GM18867 (cell line): ENCODE results near the gene RAD9A.

Experiments
- ATAC-seq: cut with Tn5 transposase; IDR thresholded peaks from one replicate; pipeline ENCODE4 v1.9.1; 2021; ENCODE audit warnings: mild to moderate bottlenecking, moderate library complexity; ENCODE audit not compliant: unreplicated experiment

The RAD9A gene

GRCh38 chr11:67391304-67392182, at the start of gene RAD9A:
TSS of gene RAD9A (plus strand) at chr11:67391986. CDS start at chr11:67392045, 59 bp downstream.
- ATAC-seq: peak; percentile 58

DNA sequence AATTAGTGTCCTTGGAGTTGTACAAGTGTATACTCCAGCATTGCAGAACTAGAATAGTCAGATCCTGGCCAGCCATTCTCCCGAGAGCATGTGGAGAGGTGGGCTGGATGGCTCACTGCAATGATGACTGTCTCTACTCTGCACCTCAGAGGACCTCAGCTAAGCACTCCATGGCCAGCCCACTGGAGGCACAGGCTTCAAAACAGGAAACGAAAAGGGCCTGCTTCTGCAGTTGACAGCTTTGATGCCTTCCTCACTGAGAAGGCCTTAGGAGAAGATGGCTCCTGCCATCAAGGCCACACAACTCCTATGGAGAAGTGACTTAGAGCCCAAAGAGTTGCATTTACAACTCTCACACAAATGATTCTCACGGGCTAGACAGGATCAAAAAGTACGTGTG, 47.5 kb upstream of the RAD9A start:
- no peak for ATAC-seq

GRCh38 chr11:67345247-67345919, 46.4 kb upstream of the RAD9A start:
- no peak for ATAC-seq

GRCh38 chr11:67345920-67346819, 45.6 kb upstream of the RAD9A start:
- ATAC-seq: no peak

- no peak for ATAC-seq
These were observed 43.6 kb upstream of the RAD9A start for GRCh38 chr11:67347964-67348749.

GRCh38 chr11:67349036-67349435, 42.8 kb upstream of the RAD9A start:
- no peak for ATAC-seq

DNA sequence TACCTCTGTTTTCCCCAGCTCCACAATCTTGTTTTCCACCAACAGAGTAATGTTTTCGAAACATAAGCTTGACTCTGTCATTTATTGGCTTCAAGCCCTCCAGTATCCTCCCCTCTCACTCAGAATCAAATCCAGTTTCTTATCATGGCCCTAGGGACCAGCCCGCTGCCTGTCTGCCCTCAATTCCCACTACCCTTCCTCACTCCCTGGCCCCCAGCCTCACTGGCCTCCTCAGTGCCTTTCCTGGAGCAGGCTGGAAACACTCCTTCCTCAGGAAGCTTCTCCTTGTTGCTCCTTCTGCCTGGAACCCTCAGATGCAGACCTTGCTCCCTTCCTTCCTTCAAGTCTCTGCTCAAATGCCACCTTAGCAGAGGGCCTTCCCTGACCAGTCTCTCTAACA, 42.3 kb upstream of the RAD9A start:
- ATAC-seq: no peak

- no peak for ATAC-seq
These were observed 41.8 kb upstream of the RAD9A start for GRCh38 chr11:67349928-67350465.

GRCh38 chr11:67351275-67352005, 40.3 kb upstream of the RAD9A start:
- no peak for ATAC-seq

DNA sequence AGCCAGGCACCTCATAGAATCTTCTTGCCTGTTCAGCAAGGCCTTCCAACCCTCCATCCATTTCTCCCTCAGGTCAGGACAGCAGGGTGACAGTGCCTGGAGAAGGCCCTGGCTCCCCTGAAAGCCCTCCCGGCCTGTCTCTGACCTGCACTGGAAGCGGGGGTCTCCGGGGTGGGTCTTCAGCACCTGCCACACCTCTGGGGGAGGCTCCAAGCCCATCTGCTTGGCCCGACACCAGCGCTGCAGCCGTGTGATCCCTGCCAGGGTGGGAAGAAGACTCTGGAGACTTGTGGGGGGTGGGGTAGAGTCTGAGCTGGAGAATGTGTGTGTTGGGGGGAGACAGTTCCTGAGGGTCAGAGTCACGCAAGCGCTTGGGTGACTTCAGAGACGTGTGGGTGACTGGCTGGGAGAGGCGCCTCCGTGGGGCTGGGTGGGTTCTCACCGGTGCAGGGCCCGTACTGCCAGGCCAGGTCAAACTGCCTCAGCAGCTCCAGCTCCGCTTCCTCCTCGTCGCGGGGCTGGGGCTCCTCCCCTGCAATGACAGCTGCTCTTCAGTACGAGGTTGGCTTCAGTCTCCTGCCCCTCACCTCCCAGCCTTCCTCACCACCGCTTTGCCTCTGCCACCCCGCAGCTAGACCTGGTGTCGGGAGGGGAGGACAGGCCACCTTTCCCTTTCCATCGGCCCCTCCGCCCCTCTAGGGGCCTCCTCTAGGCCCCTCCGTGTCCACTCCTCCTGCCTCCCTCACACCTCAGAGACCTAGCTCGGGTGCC, 39.1 kb upstream of the RAD9A start:
- ATAC-seq: peak; percentile 14

DNA sequence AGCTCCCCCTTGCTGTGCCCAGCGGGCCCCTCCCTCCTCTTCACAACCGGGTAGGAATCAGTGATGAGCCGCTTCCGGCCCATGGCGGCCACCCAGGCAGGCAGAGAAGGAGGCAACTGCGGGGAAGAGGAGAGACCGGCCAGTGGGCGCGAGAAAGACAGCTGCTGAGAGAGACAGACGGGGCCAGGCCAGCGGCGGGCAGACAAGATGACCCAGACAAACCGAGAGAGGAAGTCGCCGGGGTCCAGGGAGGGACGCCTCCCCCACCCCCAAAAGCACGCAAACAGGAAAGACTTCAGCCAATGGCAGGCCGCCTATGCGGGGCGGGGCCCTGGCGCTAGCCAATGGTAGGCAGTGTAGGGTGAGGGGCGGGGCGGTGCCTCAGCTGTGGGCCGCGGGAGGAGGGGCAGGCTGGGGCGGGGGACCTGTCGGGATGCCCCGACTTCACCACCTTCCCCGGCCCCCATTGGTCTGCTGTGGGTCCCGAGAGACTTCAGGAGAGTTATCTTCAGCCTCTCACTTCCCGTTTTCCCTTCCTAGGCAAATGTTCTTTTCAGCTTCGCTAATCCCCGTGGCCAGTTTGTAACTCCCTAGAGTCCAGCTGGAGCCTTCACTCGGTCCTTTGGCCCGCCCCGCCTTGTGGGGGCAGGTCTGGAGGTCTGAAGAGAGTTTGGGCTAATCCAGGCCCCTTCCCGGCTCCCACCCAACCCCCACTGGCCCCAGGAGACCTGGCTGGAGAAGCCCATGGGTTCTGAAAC, 38.3 kb upstream of the RAD9A start, which contains the start of gene POLD4:
TSS of gene POLD4 (minus strand) at position 230 of the 758 bp plus-strand sequence. CDS start at position 83, 147 bp downstream.
- peak; percentile 70 for ATAC-seq

GRCh38 chr11:67354075-67355022, 37.4 kb upstream of the RAD9A start:
- peak; percentile 1 for ATAC-seq

GRCh38 chr11:67355023-67355793, 36.6 kb upstream of the RAD9A start:
- ATAC-seq: no peak

DNA sequence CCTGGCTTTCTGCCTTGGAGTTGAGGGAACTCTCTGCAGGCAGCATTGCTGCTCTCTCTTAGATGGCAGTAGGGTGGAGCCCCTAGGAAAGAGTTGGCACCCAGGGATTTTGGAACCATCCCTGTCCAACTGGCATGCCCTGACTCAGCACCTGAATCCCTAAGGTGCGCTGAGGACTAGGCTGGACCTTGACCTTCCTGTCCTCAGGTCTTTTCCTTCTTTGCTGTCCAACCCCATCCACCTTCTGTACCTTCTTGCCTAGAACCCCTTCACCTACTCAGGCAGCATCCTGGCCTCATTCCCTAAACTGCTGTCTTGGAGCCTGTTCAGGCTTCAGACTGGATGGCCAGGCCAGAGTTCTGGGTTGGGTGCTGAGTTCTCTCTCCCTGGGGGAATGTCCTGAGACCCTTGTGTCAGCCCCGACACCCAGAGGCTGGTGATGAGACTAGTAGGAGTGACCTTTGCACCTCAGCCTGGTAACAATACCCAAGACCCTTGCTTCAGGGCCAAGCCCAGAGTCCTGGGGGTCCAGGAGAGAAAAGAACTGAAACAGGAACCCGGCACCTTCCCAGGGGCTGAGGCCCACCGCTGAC, 35.9 kb upstream of the RAD9A start:
- no peak for ATAC-seq

DNA sequence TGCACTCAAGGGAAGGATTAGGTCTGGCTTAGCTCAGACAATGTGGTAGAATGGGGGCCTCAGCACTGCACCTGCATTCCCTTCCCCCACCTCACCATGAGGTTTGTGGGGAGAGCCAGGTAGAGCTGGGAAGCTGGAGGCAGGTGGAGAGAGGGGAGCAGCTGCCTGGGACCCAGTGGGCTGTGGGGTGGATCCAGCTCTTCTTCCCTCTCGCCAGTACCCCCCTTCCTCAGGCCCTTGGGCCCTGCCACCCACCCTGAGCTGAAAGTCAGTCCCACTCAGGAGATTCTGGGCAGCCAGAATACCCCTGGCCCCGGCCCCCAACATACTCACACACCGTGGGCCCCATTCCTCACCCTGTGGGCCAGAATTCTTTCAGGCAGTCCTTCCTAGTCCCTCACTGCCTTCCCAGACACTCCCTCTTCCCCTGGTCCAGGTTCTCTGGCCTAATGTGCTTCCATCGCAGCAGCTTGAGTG, 35.4 kb upstream of the RAD9A start:
- no peak for ATAC-seq
